LNCaP clone FGC (cell line): ENCODE data around the gene PRDM16.

Experiments
- DNase-seq: peaks from one replicate; pipeline ENCODE4 v3.0.0-alpha.2; 2011; ENCODE audit warnings: low read depth
- H3K4me3 ChIP-seq: 2 replicates; pipeline ENCODE4 v1.5.1; 2011; ENCODE audit warnings: mild to moderate bottlenecking, low read depth, low read length, control low read depth
- CTCF ChIP-seq: IDR thresholded peaks from 2 replicates; pipeline ENCODE4 v1.5.1; 2012; ENCODE audit warnings: mild to moderate bottlenecking; ENCODE audit not compliant: control insufficient read depth, insufficient read depth; ENCODE audit errors: extremely low read depth

The PRDM16 gene

GRCh38 chr1:3241673-3242407 lies 172.8 kb downstream of the PRDM16 start:
- H3K4me3 ChIP-seq = no peak overlapping the region
- no peak for DNase-seq
- no peak for TF ChIP-seq CTCF

- H3K4me3 ChIP-seq = no peak overlapping the region
- no peak for DNase-seq
- TF ChIP-seq CTCF = no peak
These were observed 173.6 kb downstream of the PRDM16 start for GRCh38 chr1:3242408-3243260.

GRCh38 chr1:3243304-3243703 lies 174.3 kb downstream of the PRDM16 start:
- TF ChIP-seq CTCF = no peak
- DNase-seq = no peak
- H3K4me3 ChIP-seq = no peak overlapping the region

GRCh38 chr1:3244025-3244926 lies 175.3 kb downstream of the PRDM16 start:
- H3K4me3 ChIP-seq = no peak overlapping the region
- DNase-seq = no peak
- TF ChIP-seq CTCF = no peak

GRCh38 chr1:3244927-3245315 lies 175.9 kb downstream of the PRDM16 start:
- H3K4me3 ChIP-seq = no peak overlapping the region
- TF ChIP-seq CTCF = no peak
- no peak for DNase-seq

GRCh38 chr1:3245344-3245743 lies 176.3 kb downstream of the PRDM16 start:
- TF ChIP-seq CTCF = no peak
- no peak for DNase-seq

More at GRCh38 chr1:3245344-3245743, 176.3 kb downstream of the PRDM16 start:
- H3K4me3 ChIP-seq = no peak overlapping the region
